H1 (cell line): Measurements from ENCODE around the gene SPOCK1. TPM values are rescaled to one million over a fixed set of nuclear protein-coding genes. Genes with fewer than 3 reads are reported as not detected.

Experiments used
- CTCF ChIA-PET: fragments of 300-600 bp; sonication (Branson Sonifier 250); formaldehyde crosslinking; loops from one replicate; lab custom pipeline; 2021; ENCODE audit not compliant: partially characterized antibody; lab: Charles Lee
- POLR2A ChIA-PET: fragments of 300-600 bp; sonication (Branson Sonifier 250); formaldehyde crosslinking; loops from one replicate; lab custom pipeline; 2021; ENCODE audit warnings: inconsistent platforms; ENCODE audit not compliant: partially characterized antibody; lab: Charles Lee
- DNase-seq, 2 experiments: peaks; one replicate each; pipeline versions ENCODE4 v3.0.0 to v3.0.0-alpha.2; 2010 to 2022; ENCODE audit warnings: low spot score in 2 of 2, low read depth in 1 of 2, mixed read lengths in 1 of 2
- FAIRE-seq: peaks from 2 replicates; lab custom pipeline; 2011; peaks lifted over from hg19 to GRCh38; lab: Jason Lieb, UNC
- H2AFZ ChIP-seq: 2 replicates; pipeline ENCODE4 v1.8.1; 2012; ENCODE audit warnings: low read length, inconsistent platforms
- H2AK5ac ChIP-seq: 2 replicates; pipeline ENCODE4 v1.6.1; 2013; ENCODE audit warnings: low read depth, low read length
- H2BK120ac ChIP-seq: replicated peaks from 2 replicates; pipeline ENCODE3; 2013; ENCODE audit warnings: low read depth, low read length, inconsistent platforms
- H2BK12ac ChIP-seq: 2 replicates; pipeline ENCODE4 v1.6.1; 2013; ENCODE audit warnings: low read depth, low read length
- H2BK15ac ChIP-seq: 2 replicates; pipeline ENCODE4 v1.6.1; 2013; ENCODE audit warnings: low read length
- H2BK20ac ChIP-seq: 2 replicates; pipeline ENCODE4 v1.6.1; 2013; ENCODE audit warnings: low read length
- H2BK5ac ChIP-seq: 2 replicates; pipeline ENCODE4 v1.6.1; 2013; ENCODE audit warnings: low read depth, low read length
- H3K14ac ChIP-seq: 2 replicates; pipeline ENCODE4 v1.6.1; 2013; ENCODE audit warnings: inconsistent platforms; ENCODE audit not compliant: insufficient read length
- H3K18ac ChIP-seq: 2 replicates; pipeline ENCODE4 v1.6.1; 2013; ENCODE audit warnings: low read length; ENCODE audit errors: extremely low read depth
- H3K23ac ChIP-seq: 2 replicates; pipeline ENCODE4 v1.6.1; 2013; ENCODE audit warnings: inconsistent platforms; ENCODE audit not compliant: insufficient read length
- H3K23me2 ChIP-seq: 2 replicates; pipeline ENCODE4 v1.6.1; 2013; ENCODE audit warnings: low read depth, low read length
- H3K27ac ChIP-seq: 2 replicates; pipeline ENCODE4 v1.6.1; 2011; ENCODE audit warnings: low read depth, low read length, inconsistent platforms
- H3K27me3 ChIP-seq, 4 experiments: replicated peaks in 1 of 4; 1 replicate in 1 of 4; 2 replicates in 3 of 4; pipeline versions ENCODE4 v1.6.1 to v1.8.1; 2011 to 2013; ENCODE audit warnings: low read length in 3 of 4, mild to moderate bottlenecking in 3 of 4, inconsistent platforms in 2 of 4, mixed read lengths in 2 of 4, moderate library complexity in 1 of 4; ENCODE audit not compliant: control insufficient read depth in 3 of 4, insufficient read depth in 3 of 4; ENCODE audit errors: extremely low read depth in 1 of 4
- H3K36me3 ChIP-seq, 4 experiments: 2 replicates each; pipeline versions ENCODE4 v1.6.1 to v1.8.1; 2011 to 2013; ENCODE audit warnings: mild to moderate bottlenecking in 4 of 4, low read length in 3 of 4, moderate library complexity in 2 of 4, control low read depth in 1 of 4, inconsistent platforms in 1 of 4; ENCODE audit not compliant: insufficient read depth in 4 of 4, control insufficient read depth in 2 of 4
- H3K4ac ChIP-seq: replicated peaks from 2 replicates; pipeline ENCODE3; 2013; ENCODE audit warnings: low read length, low read depth, mixed read lengths, inconsistent platforms; ENCODE audit not compliant: insufficient read length
- H3K4me1 ChIP-seq, 4 experiments: replicated peaks in 1 of 4; 1 replicate in 1 of 4; 2 replicates in 3 of 4; pipeline versions ENCODE4 v1.6.1 to v1.8.1; 2011 to 2013; ENCODE audit warnings: low read length in 3 of 4, inconsistent platforms in 2 of 4, mixed read lengths in 1 of 4; ENCODE audit not compliant: insufficient read depth in 4 of 4, control insufficient read depth in 3 of 4
- H3K4me2 ChIP-seq, 2 experiments: 2 replicates each; pipeline versions ENCODE4 v1.6.1 to v1.8.1; 2011 to 2013; ENCODE audit warnings: low read depth in 2 of 2, low read length in 2 of 2, control low read depth in 1 of 2, inconsistent platforms in 1 of 2, mild to moderate bottlenecking in 1 of 2; ENCODE audit not compliant: insufficient read depth in 1 of 2
- H3K4me3 ChIP-seq, 4 experiments: fragments of 200-600, 300-600 bp in 1 of 4; sonication (generic), shearing (Covaris generic), sonication (Bioruptor Twin) in 1 of 4; 2 replicates each; pipeline versions ENCODE4 v1.5.1 to v1.8.1; 2011 to 2016; ENCODE audit warnings: low read length in 4 of 4, low read depth in 3 of 4, control low read depth in 2 of 4, inconsistent platforms in 2 of 4, mild to moderate bottlenecking in 2 of 4, mixed read lengths in 1 of 4, moderate library complexity in 1 of 4; ENCODE audit not compliant: insufficient read depth in 2 of 4; ENCODE audit errors: extremely low read depth in 1 of 4
- H3K56ac ChIP-seq: replicated peaks from 2 replicates; pipeline ENCODE3; 2013; ENCODE audit warnings: low read depth, mild to moderate bottlenecking, mixed read lengths, low read length, inconsistent platforms; ENCODE audit not compliant: insufficient read length
- H3K79me1 ChIP-seq: 2 replicates; pipeline ENCODE4 v1.6.1; 2013; ENCODE audit warnings: low read depth, low read length, control low read depth
- H3K79me2 ChIP-seq, 2 experiments: 2 replicates each; pipeline versions ENCODE4 v1.6.1 to v1.8.1; 2012 to 2013; ENCODE audit warnings: low read length in 2 of 2, mild to moderate bottlenecking in 2 of 2, inconsistent platforms in 1 of 2; ENCODE audit not compliant: insufficient read depth in 2 of 2, control insufficient read depth in 1 of 2
- H3K9ac ChIP-seq, 4 experiments: replicated peaks in 1 of 4; 1 replicate in 1 of 4; 2 replicates in 3 of 4; pipeline versions ENCODE4 v1.6.1 to v1.8.1; 2011 to 2013; ENCODE audit warnings: low read depth in 3 of 4, low read length in 3 of 4, control low read depth in 2 of 4, mild to moderate bottlenecking in 2 of 4, moderate library complexity in 2 of 4, inconsistent platforms in 1 of 4; ENCODE audit errors: extremely low read depth in 1 of 4
- H3K9me3 ChIP-seq, 2 experiments: 2 replicates each; pipeline versions ENCODE4 v1.6.1 to v1.8.1; 2012 to 2013; ENCODE audit warnings: mild to moderate bottlenecking in 2 of 2, moderate library complexity in 2 of 2, control low read depth in 1 of 2, inconsistent platforms in 1 of 2, low read depth in 1 of 2, low read length in 1 of 2, mixed read lengths in 1 of 2; ENCODE audit not compliant: insufficient read depth in 2 of 2
- H4K20me1 ChIP-seq, 2 experiments: replicated peaks in 1 of 2; 2 replicates each; pipeline versions ENCODE3 to v1.8.1; 2011 to 2013; ENCODE audit warnings: inconsistent platforms in 2 of 2, low read length in 2 of 2, mild to moderate bottlenecking in 1 of 2; ENCODE audit not compliant: insufficient read depth in 2 of 2, control insufficient read depth in 1 of 2
- H4K5ac ChIP-seq: 2 replicates; pipeline ENCODE4 v1.6.1; 2013; ENCODE audit warnings: low read length, low read depth, mixed read lengths, inconsistent platforms; ENCODE audit not compliant: insufficient read length
- H4K8ac ChIP-seq: 2 replicates; pipeline ENCODE4 v1.8.0; 2013; ENCODE audit warnings: mild to moderate bottlenecking, moderate library complexity, low read length, inconsistent platforms; ENCODE audit not compliant: insufficient read depth; ENCODE audit errors: extremely low read depth
- H4K91ac ChIP-seq: replicated peaks from 2 replicates; pipeline ENCODE3; 2013; ENCODE audit warnings: low read length, mixed read lengths, inconsistent platforms; ENCODE audit not compliant: insufficient read length
- BCL11A ChIP-seq, 2 experiments: IDR thresholded peaks; one replicate each; pipeline ENCODE4 v1.6.1; 2011; ENCODE audit warnings: low read depth in 2 of 2, low read length in 2 of 2, mild to moderate bottlenecking in 2 of 2
- CHD2 ChIP-seq: IDR thresholded peaks from 2 replicates; pipeline ENCODE4 v1.6.1; 2012; ENCODE audit warnings: low read length, improper control_type of control experiment
- E2F6 ChIP-seq: IDR thresholded peaks from 2 replicates; pipeline ENCODE4 v1.6.1; 2012; ENCODE audit warnings: inconsistent platforms
- EGR1 ChIP-seq: IDR thresholded peaks from 2 replicates; pipeline ENCODE4 v1.6.1; 2011; ENCODE audit warnings: low read depth, low read length, borderline replicate concordance
- EP300 ChIP-seq, 2 experiments: IDR thresholded peaks; 1 replicate in 1 of 2; 2 replicates in 1 of 2; pipeline ENCODE4 v1.6.1; 2011 to 2012; ENCODE audit warnings: low read depth in 2 of 2, low read length in 2 of 2, mild to moderate bottlenecking in 2 of 2, borderline replicate concordance in 1 of 2, inconsistent platforms in 1 of 2, moderate library complexity in 1 of 2
- FOSL1 ChIP-seq: IDR thresholded peaks from 2 replicates; pipeline ENCODE4 v1.6.1; 2011; ENCODE audit warnings: mild to moderate bottlenecking, low read depth, low read length, moderate library complexity; ENCODE audit not compliant: insufficient read depth
- GTF2F1 ChIP-seq: IDR thresholded peaks from 2 replicates; pipeline ENCODE4 v1.6.1; 2012; ENCODE audit warnings: low read depth, low read length, improper control_type of control experiment, borderline replicate concordance
- HDAC6 ChIP-seq: IDR thresholded peaks from one replicate; pipeline ENCODE4 v1.7.1; 2012; ENCODE audit warnings: low read depth, mild to moderate bottlenecking, inconsistent platforms, low read length, moderate library complexity
- KDM1A ChIP-seq: fragments of 200-600, 300-600 bp; sonication (generic); IDR thresholded peaks from 2 replicates; pipeline ENCODE4 v1.7.1; 2016; ENCODE audit warnings: mild to moderate bottlenecking, low read length, borderline replicate concordance
- MAFK ChIP-seq: IDR thresholded peaks from 2 replicates; pipeline ENCODE4 v1.6.1; 2012; ENCODE audit warnings: low read depth, mild to moderate bottlenecking, improper control_type of control experiment, low read length
- RBBP5 ChIP-seq: IDR thresholded peaks from 2 replicates; pipeline ENCODE4 v1.7.1; 2012; ENCODE audit warnings: low read depth, mild to moderate bottlenecking, inconsistent platforms, low read length, moderate library complexity, borderline replicate concordance
- SIN3A ChIP-seq, 2 experiments: IDR thresholded peaks in 1 of 2; conservative IDR thresholded peaks in 1 of 2; 2 replicates each; pipeline ENCODE4 v1.6.1; 2011 to 2012; ENCODE audit warnings: low read length in 2 of 2, improper control_type of control experiment in 1 of 2, low read depth in 1 of 2, mild to moderate bottlenecking in 1 of 2
- ZNF274 ChIP-seq: IDR thresholded peaks from 2 replicates; pipeline ENCODE4 v1.7.0; 2012; ENCODE audit warnings: low read length, borderline replicate concordance; ENCODE audit errors: extremely low read depth
- WGBS, 2 experiments: shearing (Covaris generic) in 1 of 2; methylation state at CpG; one replicate each; pipeline versions ENCODE4 v1.1.6 to v1.1.7; 2013 to 2015; ENCODE audit warnings: low lambda C conversion rate in 2 of 2, mixed read lengths in 2 of 2, inconsistent platforms in 1 of 2, low coverage in 1 of 2, missing lambda C conversion rate in 1 of 2; ENCODE audit not compliant: insufficient replicate concordance in 2 of 2, insufficient coverage in 1 of 2, insufficient read length in 1 of 2; ENCODE audit errors: extremely low coverage in 1 of 2, missing lambda C conversion rate in 1 of 2; 5-methylcytosine and 5-hydroxymethylcytosine counted together
- polyA plus RNA-seq, 7 experiments: library from polyadenylated mRNA; depleted of rRNA in 3 of 7; stranded (reverse) in 5 of 7; unstranded in 2 of 7; fragments of >200 nt in 5 of 7; fragments of 200-250 nt in 2 of 7; gene quantifications; 1 replicate in 5 of 7; 2 replicates in 1 of 7; 4 replicates in 1 of 7; pipeline versions ENCODE4 v1.2.1 to v1.2.3, GENCODE V29; 2011 to 2013; ENCODE audit warnings: missing spikeins in 2 of 7, mixed read lengths in 2 of 7
- total RNA-seq: library from RNA; stranded (reverse); fragmentation: NEBNext Ultra II Directional; extraction: Animal tissue kit (Norgen Biotek cat#: 25700); gene quantifications from 2 replicates; pipeline ENCODE4 v1.2.1, GENCODE V29; 2021

SPOCK1 gene
- total and polyA plus RNA-seq, 2 of the 8 experiments (the other 6 are each of a cell fraction or from before 2014, with no cell fraction given): 6.9 to 18.1 TPM

- no peak overlapping the region for H2BK20ac ChIP-seq
- no peaks in the 10 kb centered on the region for H3K79me2 ChIP-seq
- H2AK5ac ChIP-seq: no peak overlapping the region
- no peak overlapping the region for H3K4me3 ChIP-seq
- no peak overlapping the region for H2AFZ ChIP-seq
- no peaks in the 10 kb centered on the region for H4K20me1 ChIP-seq
- no peak overlapping the region for H3K27ac ChIP-seq
- H2BK12ac ChIP-seq: no peak overlapping the region
- no peak overlapping the region for H2BK120ac ChIP-seq
- H3K4ac ChIP-seq: no peak overlapping the region
- no peak overlapping the region for H4K91ac ChIP-seq
- H2BK15ac ChIP-seq: no peak overlapping the region
- WGBS, 2 experiments: 91% methylated on average over 2 of the region's 2 CpGs; no CpG with 5 or more reads in 1 of the 2 experiments
- no peaks in the 10 kb centered on the region for H3K9me3 ChIP-seq
- no peak overlapping the region for H3K56ac ChIP-seq
- no peak overlapping the region for H3K18ac ChIP-seq
- no peak overlapping the region for H3K14ac ChIP-seq
- H3K9ac ChIP-seq: no peak overlapping the region
- H3K79me1 ChIP-seq: no peaks in the 10 kb centered on the region
- no peaks in the 10 kb centered on the region for H3K4me1 ChIP-seq
- H3K23ac ChIP-seq: no peak overlapping the region
- no peaks in the 10 kb centered on the region for H3K27me3 ChIP-seq
- H3K4me2 ChIP-seq: no peak overlapping the region
- CTCF ChIA-PET: interaction anchor here (1.1 to 1.2 kb wide), 3 partner anchors 12 to 104 kb away, joined by 3 to 5 read pairs (median 4); no protein-coding TSS in a partner anchor
- H3K23me2 ChIP-seq: no peaks in the 10 kb centered on the region
- no peaks in the 10 kb centered on the region for H3K36me3 ChIP-seq
- DNase-seq (no peak), FAIRE-seq (no peak)
- POLR2A ChIA-PET: no interaction called here
- no peak overlapping the region for H4K5ac ChIP-seq
- H4K8ac ChIP-seq: no peak overlapping the region
- H2BK5ac ChIP-seq: no peak overlapping the region
- TF ChIP-seq EP300 (IDR thresholded peaks at IDR 0.05; ENCODE audit: borderline replicate concordance in 1 of 2, low read depth in 2 of 2, low read length in 2 of 2) (no peak), FOSL1 (no peak), MAFK (no peak), HDAC6 (no peak), RBBP5 (no peak), ZNF274 (no peak), GTF2F1 (no peak), SIN3A (conservative IDR thresholded peaks at IDR 0.05 in 1 of 2, IDR thresholded peaks at IDR 0.05 in 1 of 2; ENCODE audit: low read depth in 1 of 2, low read length in 2 of 2) (no peak), E2F6 (no peak), KDM1A (no peak), BCL11A (IDR thresholded peaks at IDR 0.05; ENCODE audit: low read depth in 2 of 2, low read length in 2 of 2) (no peak), CHD2 (no peak), EGR1 (no peak)
These were observed 384.6 kb downstream of the SPOCK1 start for GRCh38 chr5:137114529-137114928.
